ENCODE results near the gene LAMA3.

The LAMA3 gene, protein sequence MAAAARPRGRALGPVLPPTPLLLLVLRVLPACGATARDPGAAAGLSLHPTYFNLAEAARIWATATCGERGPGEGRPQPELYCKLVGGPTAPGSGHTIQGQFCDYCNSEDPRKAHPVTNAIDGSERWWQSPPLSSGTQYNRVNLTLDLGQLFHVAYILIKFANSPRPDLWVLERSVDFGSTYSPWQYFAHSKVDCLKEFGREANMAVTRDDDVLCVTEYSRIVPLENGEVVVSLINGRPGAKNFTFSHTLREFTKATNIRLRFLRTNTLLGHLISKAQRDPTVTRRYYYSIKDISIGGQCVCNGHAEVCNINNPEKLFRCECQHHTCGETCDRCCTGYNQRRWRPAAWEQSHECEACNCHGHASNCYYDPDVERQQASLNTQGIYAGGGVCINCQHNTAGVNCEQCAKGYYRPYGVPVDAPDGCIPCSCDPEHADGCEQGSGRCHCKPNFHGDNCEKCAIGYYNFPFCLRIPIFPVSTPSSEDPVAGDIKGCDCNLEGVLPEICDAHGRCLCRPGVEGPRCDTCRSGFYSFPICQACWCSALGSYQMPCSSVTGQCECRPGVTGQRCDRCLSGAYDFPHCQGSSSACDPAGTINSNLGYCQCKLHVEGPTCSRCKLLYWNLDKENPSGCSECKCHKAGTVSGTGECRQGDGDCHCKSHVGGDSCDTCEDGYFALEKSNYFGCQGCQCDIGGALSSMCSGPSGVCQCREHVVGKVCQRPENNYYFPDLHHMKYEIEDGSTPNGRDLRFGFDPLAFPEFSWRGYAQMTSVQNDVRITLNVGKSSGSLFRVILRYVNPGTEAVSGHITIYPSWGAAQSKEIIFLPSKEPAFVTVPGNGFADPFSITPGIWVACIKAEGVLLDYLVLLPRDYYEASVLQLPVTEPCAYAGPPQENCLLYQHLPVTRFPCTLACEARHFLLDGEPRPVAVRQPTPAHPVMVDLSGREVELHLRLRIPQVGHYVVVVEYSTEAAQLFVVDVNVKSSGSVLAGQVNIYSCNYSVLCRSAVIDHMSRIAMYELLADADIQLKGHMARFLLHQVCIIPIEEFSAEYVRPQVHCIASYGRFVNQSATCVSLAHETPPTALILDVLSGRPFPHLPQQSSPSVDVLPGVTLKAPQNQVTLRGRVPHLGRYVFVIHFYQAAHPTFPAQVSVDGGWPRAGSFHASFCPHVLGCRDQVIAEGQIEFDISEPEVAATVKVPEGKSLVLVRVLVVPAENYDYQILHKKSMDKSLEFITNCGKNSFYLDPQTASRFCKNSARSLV (N-terminal part only)

DNA sequence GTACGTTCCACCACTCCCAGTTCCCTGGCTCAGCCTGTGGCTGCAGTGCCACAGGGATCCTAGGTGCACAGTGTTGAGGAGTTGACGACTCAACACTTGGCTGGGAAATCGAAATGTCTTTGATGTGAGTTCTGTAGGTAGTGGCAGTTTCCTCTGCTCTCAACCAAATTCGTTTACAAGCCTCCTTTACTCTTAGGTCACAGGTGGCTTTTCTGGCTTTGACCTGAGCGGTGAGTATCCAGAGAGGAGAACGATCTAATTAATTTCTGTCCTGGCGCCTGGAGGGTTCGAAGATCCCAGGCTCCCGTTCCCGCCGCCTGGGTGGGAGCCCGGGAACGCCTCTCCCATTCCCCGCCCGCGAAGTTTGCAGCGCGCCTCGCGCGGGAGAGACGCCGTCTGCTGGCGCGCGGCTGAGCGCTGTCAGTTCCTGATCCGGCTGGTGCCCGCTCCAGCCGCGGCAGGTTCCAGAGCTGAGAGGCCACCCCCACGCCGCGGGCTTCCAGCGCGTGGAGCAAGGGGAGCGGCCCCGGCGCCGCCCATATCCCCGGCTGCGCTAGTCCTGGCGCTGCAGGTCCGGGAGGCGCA, at the start of gene LAMA3:
TSS of gene LAMA3 (plus strand) at position 423 of the 585 bp plus-strand sequence. CDS start 231 bp downstream, outside the sequence.
- TF ChIP-seq, protein P1, sequence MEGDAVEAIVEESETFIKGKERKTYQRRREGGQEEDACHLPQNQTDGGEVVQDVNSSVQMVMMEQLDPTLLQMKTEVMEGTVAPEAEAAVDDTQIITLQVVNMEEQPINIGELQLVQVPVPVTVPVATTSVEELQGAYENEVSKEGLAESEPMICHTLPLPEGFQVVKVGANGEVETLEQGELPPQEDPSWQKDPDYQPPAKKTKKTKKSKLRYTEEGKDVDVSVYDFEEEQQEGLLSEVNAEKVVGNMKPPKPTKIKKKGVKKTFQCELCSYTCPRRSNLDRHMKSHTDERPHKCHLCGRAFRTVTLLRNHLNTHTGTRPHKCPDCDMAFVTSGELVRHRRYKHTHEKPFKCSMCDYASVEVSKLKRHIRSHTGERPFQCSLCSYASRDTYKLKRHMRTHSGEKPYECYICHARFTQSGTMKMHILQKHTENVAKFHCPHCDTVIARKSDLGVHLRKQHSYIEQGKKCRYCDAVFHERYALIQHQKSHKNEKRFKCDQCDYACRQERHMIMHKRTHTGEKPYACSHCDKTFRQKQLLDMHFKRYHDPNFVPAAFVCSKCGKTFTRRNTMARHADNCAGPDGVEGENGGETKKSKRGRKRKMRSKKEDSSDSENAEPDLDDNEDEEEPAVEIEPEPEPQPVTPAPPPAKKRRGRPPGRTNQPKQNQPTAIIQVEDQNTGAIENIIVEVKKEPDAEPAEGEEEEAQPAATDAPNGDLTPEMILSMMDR (IDR thresholded peaks at IDR 0.05; ENCODE audit: low read depth, low read length): peak; percentile 49
- DNase-seq (ENCODE audit: extremely low read depth, low read depth): peak; percentile 15

DNA sequence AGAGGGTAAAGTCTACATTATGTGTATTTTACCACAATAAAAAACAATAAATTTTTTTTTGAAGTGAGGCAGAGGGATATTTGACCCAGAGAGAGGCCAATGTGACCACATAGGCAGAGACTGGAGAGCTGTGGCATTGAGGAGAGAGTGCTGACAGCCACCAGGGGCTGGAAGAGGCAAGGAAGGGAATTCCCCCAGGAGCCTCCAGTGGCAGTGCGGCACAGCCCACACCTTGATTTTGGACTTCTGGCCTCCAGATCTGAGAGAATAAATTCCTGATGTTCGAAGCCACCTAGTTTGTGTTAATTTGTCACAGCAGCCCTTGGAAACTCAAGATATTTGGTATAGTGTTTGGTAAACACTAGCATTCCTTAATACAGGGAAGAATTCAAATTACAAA, 49.2 kb upstream of the LAMA3 start:
- TF ChIP-seq, protein P1 (IDR thresholded peaks at IDR 0.05; ENCODE audit: low read depth, low read length): no peak

DNA sequence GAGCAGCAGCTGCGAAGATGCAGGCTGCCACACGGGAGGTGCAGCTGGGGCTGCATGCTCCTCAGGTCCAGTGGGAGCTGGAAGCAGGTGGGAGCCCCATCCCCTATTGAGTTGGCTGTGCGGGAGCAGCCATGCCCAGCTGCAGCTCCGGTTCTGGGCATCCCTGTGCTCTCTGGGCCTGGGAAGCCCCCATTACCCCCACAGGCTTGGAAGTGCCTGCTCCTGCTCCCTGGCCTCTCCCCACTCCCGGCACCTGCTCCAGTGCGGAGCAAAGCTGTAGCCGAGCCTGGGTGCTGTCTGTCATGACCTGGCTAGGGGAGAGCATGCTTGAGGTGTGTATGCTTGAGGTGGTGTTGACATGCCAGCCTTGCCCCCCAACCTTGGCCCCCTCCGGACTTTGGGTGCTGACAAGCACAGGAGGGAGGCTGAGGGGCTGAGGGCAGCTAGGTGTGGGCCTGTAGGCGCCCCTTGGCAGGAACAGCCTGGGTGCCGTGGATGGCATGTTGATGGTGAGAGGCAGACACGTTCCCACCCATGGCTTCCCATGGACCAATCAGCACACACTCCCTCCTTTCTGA, 48.0 kb upstream of the LAMA3 start:
- TF ChIP-seq, protein P1 (IDR thresholded peaks at IDR 0.05; ENCODE audit: low read depth, low read length): no peak
- no peak for DNase-seq (ENCODE audit: extremely low read depth, low read depth)

More for the DNA sequence above, 49.2 kb upstream of the LAMA3 start:
- DNase-seq (ENCODE audit: extremely low read depth, low read depth): no peak

DNA sequence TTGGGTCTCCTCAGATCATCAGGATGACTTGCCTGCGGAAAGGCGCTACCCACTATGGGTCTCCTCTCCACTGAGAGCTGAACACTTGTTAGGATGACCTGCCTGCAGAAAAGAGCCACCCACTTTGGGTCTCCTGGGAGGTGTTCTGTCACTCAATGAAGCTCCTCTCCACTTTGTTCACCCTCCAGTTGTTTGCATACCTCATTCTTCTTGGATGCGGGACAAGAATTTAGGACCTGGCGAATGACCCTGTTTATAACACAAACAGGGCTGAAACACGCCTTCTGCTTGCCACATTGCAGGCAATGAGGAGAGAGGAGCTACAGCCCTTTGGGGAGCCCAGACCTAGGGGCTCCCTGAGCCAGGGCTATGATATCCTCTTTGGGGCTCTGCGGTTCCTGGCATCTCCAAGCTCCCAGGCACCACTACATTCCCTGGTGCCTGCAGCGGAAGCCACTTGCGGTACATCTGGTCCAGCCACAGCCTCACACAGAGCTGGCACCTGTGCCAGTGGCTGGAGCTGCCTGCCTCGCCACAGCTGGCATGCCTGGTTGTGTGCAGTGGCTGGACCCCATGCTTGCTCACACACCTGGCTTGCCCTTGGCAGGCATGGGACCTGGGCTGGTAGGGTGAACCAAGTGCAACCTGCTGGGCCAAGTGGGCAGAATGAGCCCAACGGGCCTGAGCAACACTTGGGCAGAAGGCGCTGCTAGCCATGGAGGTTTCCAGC, 47.2 kb upstream of the LAMA3 start:
- DNase-seq (ENCODE audit: extremely low read depth, low read depth): no peak
- TF ChIP-seq, protein P1 (IDR thresholded peaks at IDR 0.05; ENCODE audit: low read depth, low read length): no peak

DNA sequence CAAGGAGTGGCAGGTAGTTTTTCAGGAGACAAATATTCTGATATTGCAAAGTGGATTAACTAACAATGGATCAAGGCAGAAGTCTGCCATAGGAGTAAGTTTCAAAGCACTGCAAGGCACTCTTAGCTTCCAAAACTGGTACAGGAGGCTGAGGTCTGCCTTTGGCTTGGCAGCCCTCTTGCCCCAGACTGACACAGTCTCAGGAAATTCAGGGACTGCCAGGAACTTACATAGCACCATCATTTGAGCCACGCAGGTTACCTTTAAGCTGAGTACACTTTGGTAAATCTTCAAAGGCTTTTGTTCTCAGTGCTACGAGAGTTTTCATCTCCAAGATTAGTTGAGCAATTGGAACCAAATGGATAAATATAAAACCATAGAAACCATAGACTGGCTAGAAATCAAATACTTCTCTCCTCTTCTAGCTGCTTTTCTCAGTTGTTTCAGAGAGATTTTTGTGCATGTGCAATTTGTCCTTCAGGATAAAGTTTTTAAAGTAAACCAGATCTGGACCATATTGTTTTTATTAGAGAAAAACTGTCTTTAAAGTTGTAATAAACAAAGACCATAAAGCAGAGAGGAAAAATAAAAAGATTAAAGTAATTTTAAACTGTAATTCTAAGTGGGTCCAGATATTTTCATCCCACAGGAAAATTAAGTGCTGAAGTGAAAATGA, 45.3 kb upstream of the LAMA3 start:
- TF ChIP-seq, protein P1 (IDR thresholded peaks at IDR 0.05; ENCODE audit: low read depth, low read length): no peak
- no peak for DNase-seq (ENCODE audit: extremely low read depth, low read depth)
